T1000 (cell line): ENCODE results near the gene HAPLN2.
A peak's percentile ranks its signal among the peaks of the same experiment; 100 is the strongest.
"Not testable (repeated sequence)": the region's sequence is repeated elsewhere in the genome, so short reads cannot be mapped to it uniquely, and the experiment has no call there.

Source experiments
- DNase-seq: peaks from one replicate; lab custom pipeline; 2025; ENCODE audit warnings: mixed read lengths; lab: John Stamatoyannopoulos, UW

Gene HAPLN2

GRCh38 chr1:156618853-156619581 lies at the start of gene HAPLN2:
TSS of gene HAPLN2 (plus strand) at chr1:156619415. CDS start at chr1:156623491, 4,076 bp downstream.
- no peak for DNase-seq

DNA sequence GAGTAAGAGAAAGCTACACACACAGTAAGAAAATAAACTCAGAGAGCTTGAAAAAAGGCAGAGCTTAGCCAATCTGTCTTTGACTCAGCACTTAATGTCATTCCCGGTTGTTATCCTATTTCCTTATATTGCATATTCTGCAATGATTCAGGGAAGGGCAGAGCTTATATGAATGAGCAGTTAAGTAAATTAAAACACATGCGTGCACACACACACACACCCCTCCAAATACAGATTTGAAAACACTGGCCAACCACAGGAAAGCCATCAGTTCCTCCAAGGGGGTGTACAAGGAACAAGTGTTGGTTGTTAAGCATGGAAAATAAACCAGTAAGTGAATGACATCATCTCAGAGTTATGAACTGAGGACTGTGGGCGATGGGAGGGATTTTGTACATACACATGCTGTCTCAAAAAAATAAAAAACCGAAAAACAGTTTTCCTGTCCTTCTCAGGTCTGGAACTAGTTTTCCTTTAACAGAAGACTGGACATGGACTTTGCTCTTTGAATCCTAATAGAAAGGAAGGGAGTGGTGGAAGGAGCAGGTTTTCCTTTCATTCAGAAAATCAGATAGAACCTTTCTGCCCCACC lies 47.9 kb upstream of the HAPLN2 start:
- DNase-seq, result peak; percentile 28

GRCh38 chr1:156571919-156572662 lies 47.1 kb upstream of the HAPLN2 start, which contains the start of gene IQGAP3:
TSS of gene IQGAP3 (minus strand) at chr1:156572565. CDS start at chr1:156572529, 36 bp downstream.
- peak; percentile 69 for DNase-seq

- DNase-seq, result no peak
These were observed 46.6 kb upstream of the HAPLN2 start for GRCh38 chr1:156572663-156573018.

DNA sequence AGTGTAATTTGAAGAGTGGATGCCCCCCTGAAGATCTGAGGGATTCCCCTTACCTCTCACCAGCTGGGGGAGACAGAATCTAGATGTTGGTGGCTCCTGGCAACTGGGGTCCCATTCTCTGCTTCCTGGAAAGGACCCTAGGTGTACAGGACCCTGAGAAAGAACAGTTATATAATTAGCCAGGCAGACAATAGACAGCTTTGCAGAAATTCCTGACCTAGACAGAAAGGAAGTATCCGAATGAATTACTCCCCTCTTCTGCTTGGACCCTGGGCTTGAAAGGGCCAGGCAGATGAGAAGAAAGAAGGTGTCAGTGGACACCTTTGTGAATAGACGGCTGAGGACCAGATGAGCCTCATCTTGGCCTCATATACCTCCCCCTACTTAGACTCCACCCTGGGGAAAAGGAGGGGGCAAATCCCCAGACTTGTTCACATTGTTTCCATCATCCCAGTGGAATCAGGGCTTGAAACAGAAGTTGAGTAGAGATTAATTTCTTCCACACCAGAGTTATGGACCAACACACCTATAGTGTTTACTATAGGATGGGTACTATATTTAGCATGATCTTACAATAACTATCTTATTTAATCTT lies 45.1 kb upstream of the HAPLN2 start:
- DNase-seq, result no peak

- no peak for DNase-seq
These were observed 41.7 kb upstream of the HAPLN2 start for GRCh38 chr1:156577550-156577949.

DNA sequence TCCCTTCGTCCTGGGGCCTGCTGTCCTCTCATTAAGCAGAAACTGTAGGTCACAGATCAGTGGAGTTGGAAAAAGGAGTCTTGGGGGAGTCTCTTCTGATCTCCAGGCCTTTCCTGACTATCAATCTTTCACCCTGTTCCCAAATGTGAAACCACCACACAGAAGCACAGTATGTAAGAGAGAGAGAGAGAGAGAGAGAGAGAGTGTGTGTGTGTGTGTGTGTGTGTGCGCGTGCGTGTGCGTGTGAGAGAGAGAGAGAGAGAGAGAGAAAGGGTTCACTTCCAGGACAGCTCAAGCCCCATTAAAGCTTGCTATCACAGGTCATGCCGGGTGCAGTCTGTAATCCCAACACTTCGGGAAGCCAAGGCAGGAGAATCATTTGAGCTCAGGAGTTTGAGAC lies 41.2 kb upstream of the HAPLN2 start:
- DNase-seq, result no peak

DNA sequence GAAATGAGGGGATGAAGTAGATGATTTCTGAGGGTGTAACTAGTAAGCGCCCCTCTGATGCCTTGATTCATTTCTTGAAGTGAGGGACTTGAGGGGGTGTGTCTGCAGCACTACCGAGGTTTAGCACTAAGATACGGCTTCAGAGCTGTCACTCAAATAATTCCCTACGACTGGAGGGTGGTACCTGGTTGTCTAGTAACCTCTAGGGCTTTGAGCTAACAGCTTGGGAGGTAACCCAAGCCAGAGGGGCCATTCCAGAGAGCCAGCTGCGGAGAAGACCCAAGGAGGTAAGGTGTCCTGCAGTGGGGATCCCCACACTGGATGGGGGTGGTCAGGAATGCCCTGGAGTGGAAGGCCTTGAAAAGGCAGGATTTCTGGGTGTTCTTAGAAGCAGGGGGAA lies 39.7 kb upstream of the HAPLN2 start, which contains the start of gene TTC24:
TTC24 (plus strand) TSS at position 252 of the 400 bp plus-strand sequence. CDS start 1,642 bp downstream, outside the sequence.
- no peak for DNase-seq

DNA sequence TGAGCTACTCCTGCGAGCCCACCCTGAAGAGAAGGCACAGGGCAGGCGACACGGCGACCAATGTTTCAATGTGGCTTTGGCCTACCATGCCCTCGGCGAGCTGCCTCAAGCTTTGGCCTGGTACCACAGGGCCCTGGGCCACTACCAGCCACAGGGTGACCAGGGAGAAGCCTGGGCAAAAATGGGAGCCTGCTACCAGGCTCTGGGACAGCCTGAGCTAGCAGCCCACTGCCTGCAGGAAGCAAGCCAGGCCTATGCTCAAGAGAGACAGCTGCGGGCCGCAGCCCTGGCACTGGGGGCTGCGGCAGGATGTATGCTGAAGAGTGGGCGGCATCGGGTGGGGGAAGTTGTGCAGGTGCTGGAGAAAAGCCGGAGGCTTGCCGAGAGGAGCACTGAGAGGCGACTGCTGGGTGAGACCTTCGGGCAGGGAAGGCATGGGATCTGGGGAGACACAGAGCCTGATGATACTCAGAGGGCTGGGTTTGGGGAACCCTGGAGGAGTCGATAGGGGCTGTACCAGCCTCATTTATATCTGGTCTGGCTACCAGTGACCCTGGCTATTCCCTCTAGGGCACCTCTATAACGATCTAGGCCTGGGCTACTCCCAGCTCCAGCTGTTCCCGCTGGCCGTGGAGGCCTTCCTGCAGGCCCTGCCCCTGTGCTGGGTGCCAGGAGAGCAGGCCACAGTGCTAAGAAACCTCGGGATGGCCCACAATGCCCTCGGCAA lies 37.4 kb upstream of the HAPLN2 start:
- DNase-seq, result no peak

DNA sequence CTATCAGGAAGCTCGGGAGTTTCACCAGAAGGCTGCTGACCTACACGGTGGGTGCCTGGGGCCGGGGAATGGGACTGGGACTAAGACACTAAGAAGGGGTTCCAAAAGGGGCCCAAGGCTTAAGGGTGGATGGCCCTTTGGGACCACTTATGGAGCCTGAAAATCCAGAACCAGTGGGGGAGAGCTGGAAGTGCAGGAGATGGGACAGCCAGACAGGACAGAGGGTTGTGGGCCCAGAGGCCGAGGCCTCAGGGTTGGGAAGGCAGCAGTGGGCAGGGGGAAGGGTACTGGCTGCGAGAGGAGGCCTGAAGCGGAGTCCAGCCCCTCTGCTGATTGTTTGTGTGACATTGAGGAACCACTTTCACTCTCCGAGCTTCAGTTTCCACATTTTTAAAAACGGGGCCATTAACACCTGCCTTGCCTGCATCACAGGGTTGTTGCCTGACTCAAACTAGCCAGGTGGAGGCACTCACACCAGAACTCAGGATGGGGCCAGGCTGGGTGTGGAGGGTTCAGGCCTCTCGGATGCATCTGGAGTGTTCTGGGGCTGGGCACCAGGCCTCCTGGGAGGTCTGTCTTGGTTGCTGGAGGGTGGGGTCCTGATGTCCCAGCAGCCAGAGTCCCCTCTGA lies 36.7 kb upstream of the HAPLN2 start:
- DNase-seq, result no peak

DNA sequence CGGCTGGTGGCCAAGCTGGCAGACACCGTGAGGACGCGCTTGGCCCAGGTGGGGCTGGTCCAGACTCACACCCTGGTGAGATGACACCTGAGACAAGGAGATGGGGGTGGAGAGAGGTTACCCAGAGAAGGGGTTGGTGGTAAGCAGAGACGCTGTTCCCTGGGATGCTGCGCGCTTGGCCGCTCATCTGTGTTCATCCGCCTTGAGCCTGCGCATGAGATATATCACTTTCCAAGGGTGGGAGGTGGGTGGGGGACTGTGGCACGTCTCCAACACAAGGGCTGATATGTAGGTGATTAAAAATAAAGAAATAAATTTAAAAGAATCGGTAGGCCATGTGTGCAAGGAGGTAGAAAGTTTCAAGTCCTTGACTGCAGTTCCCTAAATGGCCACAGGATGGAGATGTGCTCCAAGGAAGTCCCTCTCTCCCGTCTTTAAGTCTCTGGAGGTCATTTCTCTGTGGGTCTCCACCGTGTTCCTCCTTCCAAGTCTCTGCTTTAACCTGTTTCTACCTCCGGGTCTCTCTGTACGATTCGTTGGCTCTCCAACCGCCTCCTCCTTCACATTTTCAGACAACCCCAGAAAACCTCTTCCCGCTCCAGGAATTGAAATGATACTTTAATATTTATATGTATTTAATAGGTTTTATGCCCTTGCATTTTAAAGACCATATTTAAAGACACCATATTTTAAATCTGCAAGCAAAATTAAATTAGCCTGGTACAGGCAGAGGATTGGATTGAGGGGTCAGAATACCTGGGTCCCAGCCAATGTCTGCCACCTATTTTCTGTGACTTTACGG lies 35.2 kb upstream of the HAPLN2 start:
- peak; percentile 59 for DNase-seq

- no peak for DNase-seq
These were observed 34.4 kb upstream of the HAPLN2 start for GRCh38 chr1:156584813-156585212.

DNA sequence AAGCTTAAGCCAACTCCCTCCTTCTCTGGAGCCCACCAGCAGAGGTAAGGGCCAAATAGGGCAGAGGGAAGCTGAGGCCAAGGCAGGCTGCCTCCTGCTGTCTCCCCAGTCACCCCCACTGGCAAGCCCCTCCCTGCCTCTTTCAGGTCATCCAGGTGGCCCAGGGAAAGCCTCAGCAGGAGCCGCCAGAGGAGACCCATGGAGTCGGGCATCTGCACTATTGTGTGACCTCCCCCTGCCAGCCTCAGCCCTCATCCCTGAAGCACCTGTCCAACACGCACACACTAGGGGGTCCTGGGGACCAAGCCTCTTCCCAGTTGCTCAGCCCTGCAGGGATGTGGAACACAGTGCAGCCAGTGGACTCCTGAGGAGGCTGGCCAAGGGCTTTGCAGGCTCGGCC lies 32.9 kb upstream of the HAPLN2 start:
- no peak for DNase-seq

DNA sequence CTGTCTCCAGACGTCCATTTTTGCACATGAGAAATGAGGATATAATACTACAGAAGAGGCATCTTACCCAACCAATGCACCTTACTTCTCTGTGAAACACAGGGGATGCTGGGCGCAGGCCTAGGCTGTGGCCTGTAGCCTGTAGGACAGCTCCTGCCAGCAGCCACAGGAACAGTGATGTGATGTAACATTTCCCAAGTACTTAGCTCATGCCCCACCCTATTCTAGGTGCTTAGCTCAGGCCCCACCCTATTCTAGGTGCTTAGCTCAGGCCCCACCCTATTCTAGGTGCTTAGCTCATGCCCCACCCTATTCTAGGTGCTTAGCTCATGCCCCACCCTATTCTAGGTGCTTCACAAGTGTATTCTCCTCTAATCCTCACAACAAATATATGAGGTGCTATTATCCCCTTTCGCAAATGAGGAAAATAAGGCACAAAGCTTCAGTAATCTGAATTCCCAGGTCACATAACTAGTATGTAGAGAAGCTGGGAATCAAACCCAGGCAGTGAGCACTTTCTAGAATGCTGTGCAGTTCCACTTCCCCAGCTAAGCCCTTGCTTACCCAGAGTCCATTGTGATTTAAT lies 32.2 kb upstream of the HAPLN2 start:
- DNase-seq, result no peak

DNA sequence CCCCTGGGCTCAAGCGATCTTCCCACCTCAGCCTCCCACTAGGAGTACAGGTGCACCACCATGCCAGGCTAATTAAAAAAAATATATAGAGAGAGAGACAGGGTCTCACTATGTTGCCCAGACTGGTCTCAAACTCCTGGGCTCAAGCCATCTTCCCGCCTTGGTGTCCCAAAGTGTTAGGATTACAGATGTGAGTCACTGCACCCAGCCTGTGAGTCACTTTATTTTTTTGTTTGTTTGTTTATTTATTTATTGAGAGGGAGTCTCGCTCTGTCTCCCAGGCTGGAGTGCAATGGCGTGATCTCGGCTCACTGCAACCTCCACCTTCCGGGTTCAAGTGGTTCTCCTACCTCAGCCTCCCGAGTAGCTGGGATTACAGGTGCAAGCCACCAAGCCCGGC lies 31.3 kb upstream of the HAPLN2 start:
- DNase-seq, result not testable (repeated sequence)

DNA sequence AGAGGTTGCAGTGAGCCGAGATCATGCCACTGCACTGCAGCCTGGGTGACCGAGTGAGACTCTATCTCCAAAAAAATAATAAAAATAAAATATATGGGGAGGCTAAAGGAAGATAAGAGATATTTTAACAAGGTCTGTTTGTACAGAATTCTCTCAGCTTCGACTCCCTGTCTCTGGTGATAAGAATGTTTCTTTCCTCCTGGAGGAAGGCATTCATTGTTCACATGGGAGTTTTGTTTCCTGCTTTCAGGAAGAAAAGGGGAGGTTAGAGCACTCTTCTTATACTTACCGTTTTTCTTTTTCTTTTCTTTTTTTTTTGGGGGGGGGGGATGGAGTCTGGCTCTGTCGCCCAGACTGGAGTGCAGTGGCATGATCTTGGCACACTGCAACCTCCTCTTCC lies 29.7 kb upstream of the HAPLN2 start:
- DNase-seq, result no peak

DNA sequence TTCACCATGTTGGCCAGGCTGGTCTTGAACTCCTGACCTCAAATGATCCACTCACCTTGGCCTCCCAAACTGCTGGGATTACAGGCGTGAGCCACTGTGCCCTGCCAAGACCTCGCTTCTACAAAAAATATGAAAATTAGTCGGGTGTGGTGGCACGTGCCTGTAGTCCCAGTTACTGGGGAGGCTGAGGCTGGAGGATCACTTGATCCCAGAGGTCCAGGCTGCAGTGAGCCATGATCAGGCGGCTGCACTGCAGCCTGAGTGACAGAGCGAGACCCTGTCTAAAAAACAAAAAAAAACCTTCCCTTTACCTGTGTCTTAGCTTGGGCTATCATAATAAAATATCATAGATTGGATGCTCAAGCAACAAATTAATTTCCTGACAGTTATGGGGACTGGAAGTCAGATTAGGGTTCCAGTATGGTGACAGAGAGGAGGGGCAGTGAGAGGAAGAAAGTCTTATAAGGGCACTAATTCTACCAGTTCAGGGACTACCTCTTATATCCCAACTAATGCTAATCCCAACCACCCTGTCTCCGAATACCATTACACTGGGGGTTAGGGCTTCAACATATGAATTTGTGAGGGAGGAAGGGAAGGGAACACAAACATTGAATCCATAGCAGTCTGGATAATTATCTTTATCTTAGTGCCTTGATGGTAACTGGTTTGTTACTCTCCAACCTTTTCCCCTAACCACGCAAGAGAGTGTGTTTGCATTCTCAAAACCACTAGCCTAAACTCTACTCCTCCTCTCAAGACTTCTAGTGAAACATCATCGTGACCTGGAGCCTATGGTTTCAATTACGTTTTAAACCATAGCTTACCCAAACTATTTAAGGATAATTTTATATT lies 28.7 kb upstream of the HAPLN2 start:
- DNase-seq, result no peak

DNA sequence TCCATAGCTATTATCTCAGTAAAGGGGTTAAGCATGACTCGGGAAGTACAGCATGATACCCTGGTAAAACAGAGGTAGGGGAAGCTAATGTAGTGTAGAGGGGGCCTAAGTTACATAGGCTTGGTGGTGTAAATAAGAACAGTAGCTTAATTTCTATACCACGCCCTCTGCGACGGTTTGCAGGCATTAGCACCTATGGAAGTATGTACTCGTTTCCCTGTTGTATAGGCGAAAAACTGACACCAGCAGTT lies 28.1 kb upstream of the HAPLN2 start:
- DNase-seq, result no peak

- peak; percentile 28 for DNase-seq
These were observed 27.6 kb upstream of the HAPLN2 start, which contains the start of gene NAXE for GRCh38 chr1:156591432-156592157. TSS of gene NAXE (plus strand) at chr1:156591776. CDS start at chr1:156591805, 29 bp downstream.
